ENCODE data around the gene ASTN2.

GRCh38 chr9:116712781-116713180 lies 702.1 kb downstream of the ASTN2 start:
- no peak for TF ChIP-seq CTCF (IDR thresholded peaks at IDR 0.05)
- no peak for TF ChIP-seq POLR2A (IDR thresholded peaks at IDR 0.05)
- TF ChIP-seq EP300 (IDR thresholded peaks at IDR 0.05): no peak
- TF ChIP-seq POLR2AphosphoS5 (IDR thresholded peaks at IDR 0.05): no peak
